GM13977 (cell line): ENCODE results near the gene MACIR.

Experiments used
- DNase-seq: peaks from one replicate; pipeline ENCODE4 v3.0.0; 2012; ENCODE audit warnings: low spot score
- CTCF ChIP-seq: IDR thresholded peaks from 2 replicates; pipeline ENCODE4 v1.5.1; 2012; ENCODE audit warnings: mild to moderate bottlenecking, control low read depth; ENCODE audit not compliant: insufficient read depth; ENCODE audit errors: extremely low read depth, missing control alignments
- in situ Hi-C: fragments of 300-500 bp; cut with MboI; formaldehyde crosslinking; loops from one replicate; pipeline ENCODE4 v1.12.0; 2022; ENCODE audit warnings: low sequenced_read_pairs, low pct_unique_long_range_greater_than_20kb, mixed read lengths, inconsistent platforms; ENCODE audit not compliant: unreplicated experiment

The MACIR gene

GRCh38 chr5:103244398-103244797 lies 14.2 kb upstream of the MACIR start:
- no peak for TF ChIP-seq CTCF
- in situ Hi-C loops = no loop called here
- no peak for DNase-seq

- DNase-seq = no peak
- in situ Hi-C loops = no loop called here
- no peak for TF ChIP-seq CTCF
Observed at GRCh38 chr5:103245761-103246160, 12.8 kb upstream of the MACIR start.

- TF ChIP-seq CTCF = no peak
- in situ Hi-C loops = no loop called here
Observed at GRCh38 chr5:103247118-103247517, 11.4 kb upstream of the MACIR start.

GRCh38 chr5:103249068-103249467 lies 9.5 kb upstream of the MACIR start:
- no peak for DNase-seq
- no peak for TF ChIP-seq CTCF
- in situ Hi-C loops = no loop called here

More at GRCh38 chr5:103247118-103247517, 11.4 kb upstream of the MACIR start:
- DNase-seq = no peak

- no peak for TF ChIP-seq CTCF
- no peak for DNase-seq
- in situ Hi-C loops = no loop called here
Observed at GRCh38 chr5:103254921-103255320, 3.6 kb upstream of the MACIR start.

- DNase-seq = no peak
- no peak for TF ChIP-seq CTCF
- in situ Hi-C loops = no loop called here
Observed at GRCh38 chr5:103255691-103256090, 2.9 kb upstream of the MACIR start.

- peak; percentile 29 for TF ChIP-seq CTCF
- in situ Hi-C loops = no loop called here
- DNase-seq = no peak
Observed at GRCh38 chr5:103256178-103256577, 2.4 kb upstream of the MACIR start.
